ENCODE data around the gene DACT2.
"Not testable (repeated sequence)": the region's sequence is repeated elsewhere in the genome, so short reads cannot be mapped to it uniquely, and the experiment has no call there.

DACT2 gene

DNA sequence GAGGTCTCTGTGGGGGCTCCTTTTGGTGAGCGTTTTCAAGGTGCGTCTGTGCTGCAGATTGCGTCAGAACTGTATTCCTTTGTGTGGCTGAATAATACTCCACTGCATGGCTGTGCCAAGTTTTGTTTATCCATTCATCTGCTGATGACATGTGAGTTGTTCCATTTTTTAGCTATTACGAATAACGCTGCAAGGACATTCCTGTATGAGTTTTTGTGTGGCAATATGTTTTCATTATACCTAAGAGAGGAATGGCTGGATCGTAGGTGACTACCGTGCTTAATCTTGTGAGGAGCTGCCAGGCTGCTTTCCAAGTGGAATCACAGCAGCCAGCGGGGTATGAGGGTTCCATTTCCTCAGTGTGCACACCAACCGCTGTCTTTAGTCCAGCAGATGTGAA, 1.1 kb upstream of the DACT2 start:
- DNase-seq (ENCODE audit: low read depth) = no peak

- DNase-seq (ENCODE audit: low read depth) = no peak
Observed at GRCh38 chr6:168318579-168319278, 848 bp downstream of the DACT2 start.

DNA sequence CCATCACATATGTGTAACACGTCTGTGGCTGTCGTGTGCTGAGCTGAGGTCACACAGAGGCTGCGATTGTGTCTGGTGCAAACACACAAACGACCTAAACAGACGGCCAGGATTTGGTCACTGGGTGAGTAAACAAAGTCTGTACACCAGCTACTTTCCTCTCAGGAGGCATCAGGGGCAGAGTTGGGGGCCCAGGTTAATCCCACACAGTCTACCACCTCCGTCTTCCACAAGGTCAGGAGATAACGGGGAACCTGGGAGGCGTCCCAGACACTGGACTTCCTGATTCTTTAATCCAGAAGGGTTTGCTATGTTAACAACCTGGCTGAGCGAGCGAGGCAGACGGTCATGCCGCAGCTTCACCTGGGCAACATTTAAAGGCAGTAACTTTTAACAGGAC, 1.5 kb downstream of the DACT2 start:
- no peak for DNase-seq (ENCODE audit: low read depth)

DNA sequence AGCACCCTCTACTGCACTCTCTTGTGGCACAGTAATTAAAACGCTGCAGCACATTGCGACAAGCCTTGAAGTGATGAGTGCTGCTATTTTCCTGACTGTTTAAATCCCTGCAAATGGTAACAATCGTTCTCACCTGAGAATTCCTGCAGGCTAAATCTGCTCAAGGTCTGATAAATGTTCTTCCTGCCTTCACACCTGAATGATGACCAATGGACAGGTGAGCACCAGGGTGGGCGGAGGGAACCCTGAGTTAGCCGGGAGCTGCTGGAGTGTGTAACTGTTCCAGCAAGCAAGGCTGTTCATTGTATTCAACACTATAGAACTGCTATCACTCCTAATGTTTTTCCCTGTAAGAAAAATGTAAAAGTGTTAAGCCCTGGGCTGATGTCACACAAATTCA, 4.0 kb downstream of the DACT2 start:
- DNase-seq (ENCODE audit: low read depth) = no peak

DNA sequence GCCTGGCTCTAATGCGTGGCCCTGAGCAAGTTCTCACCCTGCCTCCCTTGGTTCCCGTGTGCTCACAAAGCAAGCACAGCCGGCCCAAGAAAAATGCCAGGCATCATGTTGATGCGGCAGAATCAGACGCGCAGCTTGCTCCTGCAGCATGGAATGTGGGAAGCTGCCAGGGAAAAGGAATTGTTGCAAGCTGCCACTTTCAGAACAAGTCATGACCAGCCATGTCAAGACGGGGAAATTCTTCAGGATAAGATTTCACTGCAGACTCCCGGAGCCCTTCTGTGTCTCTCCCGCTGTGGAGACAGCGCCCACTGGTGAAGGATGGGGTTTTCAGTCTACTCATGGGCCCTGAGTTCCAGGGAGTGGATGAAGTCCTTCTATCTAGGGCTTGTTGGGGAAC, 4.6 kb downstream of the DACT2 start:
- no peak for DNase-seq (ENCODE audit: low read depth)

- DNase-seq (ENCODE audit: low read depth) = no peak
Observed at GRCh38 chr6:168314021-168314420, 5.6 kb downstream of the DACT2 start.

DNA sequence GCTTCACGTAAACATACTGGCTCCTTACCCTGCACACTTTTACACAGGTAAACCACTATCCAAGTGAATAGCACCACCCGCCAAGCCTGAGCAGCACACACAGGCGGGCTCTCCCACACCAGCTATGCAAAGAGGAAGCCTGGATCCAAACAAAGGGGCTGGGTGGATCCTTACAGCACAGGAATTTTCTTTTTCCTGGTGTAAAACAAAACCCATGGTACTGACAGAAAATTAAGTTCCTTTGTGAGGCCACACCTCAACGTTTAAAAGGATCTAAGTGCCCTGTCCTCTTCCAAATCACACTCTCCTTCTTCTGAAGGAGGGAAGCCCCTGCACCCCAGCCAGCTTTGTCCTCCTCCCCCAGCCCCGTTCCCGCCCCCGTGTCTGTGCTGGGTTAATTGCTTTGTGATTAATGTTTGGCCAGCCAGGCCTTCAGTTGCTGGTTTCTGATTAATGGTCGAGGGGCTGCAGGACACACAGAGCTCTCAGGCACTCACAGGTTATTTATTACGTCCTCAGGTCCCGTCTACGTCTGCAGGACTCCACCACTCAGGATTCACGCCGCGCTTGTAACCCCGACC, 6.1 kb downstream of the DACT2 start:
- DNase-seq (ENCODE audit: low read depth) = no peak

DNA sequence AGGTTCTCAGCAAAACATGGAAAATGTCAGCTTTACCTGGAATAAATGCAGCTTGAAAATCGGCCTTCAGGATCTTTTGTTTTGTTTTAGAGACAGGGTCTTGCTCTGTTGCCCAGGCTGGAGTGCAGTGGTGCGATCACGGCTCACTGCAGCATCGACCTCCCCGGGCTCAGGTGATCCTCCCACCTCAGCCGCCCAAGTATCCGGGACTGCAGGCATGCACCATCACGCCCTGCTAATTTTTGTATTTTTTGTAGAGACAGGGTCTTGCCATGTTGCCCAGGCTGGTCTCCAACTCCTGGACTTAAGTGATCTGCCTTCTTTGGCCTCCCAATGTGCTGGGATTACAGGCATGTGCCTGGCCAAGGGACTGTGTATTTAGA, 7.5 kb downstream of the DACT2 start:
- DNase-seq (ENCODE audit: low read depth) = not testable (repeated sequence)

GRCh38 chr6:168311410-168312124, 8.0 kb downstream of the DACT2 start:
- DNase-seq (ENCODE audit: low read depth) = no peak

DNA sequence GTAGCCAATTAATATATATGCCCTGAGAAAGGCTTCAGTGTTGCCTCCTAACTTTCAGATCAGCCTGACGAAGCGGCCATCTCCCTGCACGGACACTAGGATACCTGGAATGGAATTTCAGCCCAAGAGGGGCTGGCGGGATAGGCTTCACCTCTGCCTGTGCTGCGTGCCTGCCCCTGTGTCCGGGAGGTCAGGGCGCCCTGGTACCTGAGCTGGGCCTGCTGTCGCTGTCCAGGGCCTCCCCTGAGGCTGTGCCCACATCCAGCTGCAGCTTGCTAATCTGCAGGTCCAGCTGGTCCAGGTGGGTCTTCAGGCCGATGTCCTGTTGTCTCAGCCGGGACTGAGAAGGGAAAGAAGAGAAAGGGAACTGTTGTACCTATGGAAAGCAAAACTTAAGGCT, 8.6 kb downstream of the DACT2 start:
- no peak for DNase-seq (ENCODE audit: low read depth)

DNA sequence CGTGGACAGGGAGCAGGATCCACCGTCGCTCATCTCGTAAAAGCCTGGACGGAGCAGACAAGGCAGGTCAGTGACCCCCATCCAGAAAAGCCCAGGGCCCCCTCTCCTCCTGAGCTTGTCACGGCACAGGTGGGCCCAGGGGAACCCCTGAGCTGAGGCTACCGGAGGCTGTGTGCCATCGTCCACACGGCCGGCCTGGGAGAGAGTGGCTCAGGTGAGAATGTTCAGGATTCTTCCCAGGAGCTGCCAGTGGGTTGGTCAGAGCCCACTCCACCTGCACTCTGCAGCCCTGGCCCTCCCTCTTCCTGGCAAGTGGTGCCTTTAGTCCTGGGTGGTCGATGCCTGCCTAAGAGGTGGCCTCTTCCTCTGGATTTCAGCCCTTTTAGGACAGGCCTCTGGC, 9.2 kb downstream of the DACT2 start:
- DNase-seq (ENCODE audit: low read depth) = no peak

DNA sequence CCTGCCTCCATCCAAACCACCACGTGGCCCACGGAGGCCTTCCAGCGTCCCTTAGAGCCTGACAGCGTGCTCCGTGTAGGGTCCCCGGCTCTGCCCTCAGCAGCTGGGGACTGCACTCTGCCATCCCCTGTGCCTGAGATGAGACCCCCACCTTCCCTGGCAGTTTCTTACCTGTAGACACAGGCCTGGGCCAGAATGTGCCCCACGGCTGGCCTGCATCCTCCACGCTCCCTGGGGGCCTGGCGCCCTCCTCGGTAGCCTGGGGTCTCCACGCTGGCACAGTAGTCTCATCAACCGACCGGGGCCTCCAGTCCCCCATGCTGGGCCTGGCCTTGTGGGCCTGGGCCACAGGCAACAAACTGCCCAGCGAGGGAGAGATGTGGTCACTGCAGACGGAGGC, 9.6 kb downstream of the DACT2 start:
- no peak for DNase-seq (ENCODE audit: low read depth)

- DNase-seq (ENCODE audit: low read depth) = no peak
Observed at GRCh38 chr6:168309183-168309582, 10.4 kb downstream of the DACT2 start.

DNA sequence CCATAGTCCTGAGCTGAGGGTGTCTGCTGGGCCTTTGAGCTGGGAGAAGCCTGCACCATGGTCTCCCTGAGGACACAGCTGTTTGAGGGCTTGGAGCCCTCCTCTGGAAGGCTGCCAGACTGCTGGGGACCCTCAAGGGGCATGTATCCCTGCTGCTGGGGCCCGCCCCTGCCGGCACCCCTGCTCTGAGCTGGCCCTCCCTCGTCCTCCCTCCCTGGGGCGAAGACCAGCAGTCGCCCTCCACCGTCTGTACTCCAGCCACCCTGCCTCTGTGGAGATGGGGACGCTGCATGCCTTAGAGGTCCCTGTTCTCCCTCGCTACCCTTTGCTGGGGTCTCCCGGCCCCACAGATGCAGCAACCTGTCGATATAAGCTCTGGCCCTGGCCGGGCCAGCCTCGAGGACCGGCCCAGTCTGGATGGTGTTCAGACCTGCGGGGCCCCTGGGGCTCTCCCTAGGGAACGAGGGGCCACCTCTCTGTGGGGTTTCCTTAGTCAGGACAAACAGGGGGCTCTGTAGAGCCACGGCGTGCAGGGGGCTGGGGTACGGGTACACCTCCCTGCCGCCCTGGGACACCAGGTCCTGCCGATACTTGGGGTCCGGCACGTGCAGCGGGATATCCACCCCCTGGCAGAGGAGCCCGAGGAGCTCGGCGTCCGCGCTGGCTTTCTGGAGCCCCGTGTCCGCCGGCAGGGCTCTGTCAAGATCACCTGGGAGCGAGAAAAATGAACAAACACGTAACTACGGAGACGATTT, 11.0 kb downstream of the DACT2 start:
- DNase-seq (ENCODE audit: low read depth) = no peak

- DNase-seq (ENCODE audit: low read depth) = no peak
Observed at GRCh38 chr6:168307695-168308021, 11.9 kb downstream of the DACT2 start.

- DNase-seq (ENCODE audit: low read depth) = no peak
Observed at GRCh38 chr6:168307015-168307694, 12.4 kb downstream of the DACT2 start.

- DNase-seq (ENCODE audit: low read depth) = no peak
Observed at GRCh38 chr6:168305863-168306262, 13.7 kb downstream of the DACT2 start.

DNA sequence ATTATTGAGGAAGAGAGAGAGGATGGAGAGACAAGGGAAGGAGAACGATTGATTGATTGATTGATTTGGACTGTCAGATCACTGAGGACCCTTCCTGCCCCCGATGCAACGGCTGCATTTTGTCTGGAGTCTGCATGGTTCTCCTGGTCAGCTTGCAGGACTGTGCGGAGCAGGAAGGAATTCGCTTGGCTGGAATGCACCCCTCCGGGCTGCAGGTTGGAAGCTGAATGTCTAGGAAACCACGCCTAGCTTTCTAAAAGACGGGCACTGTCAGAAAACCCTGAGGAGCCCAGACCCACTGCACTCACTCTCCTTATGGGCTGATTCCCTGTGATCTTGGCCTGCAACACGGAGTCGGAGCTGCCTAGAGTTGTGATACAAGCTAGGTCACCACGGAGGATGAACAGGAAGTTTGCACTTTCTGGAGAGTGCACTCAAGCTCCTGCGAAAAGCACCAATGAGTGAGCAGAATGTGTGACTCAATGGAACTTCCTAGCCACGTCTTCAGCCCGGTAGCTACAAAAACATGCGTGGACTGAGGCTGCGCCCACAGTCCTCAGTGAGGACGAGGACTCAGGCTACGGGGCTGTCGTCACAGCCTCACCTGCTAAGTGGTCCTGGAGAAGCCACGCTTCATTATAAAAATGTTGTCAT, 14.4 kb downstream of the DACT2 start:
- DNase-seq (ENCODE audit: low read depth) = no peak

- DNase-seq (ENCODE audit: low read depth) = no peak
Observed at GRCh38 chr6:168304752-168305015, 14.9 kb downstream of the DACT2 start.

DNA sequence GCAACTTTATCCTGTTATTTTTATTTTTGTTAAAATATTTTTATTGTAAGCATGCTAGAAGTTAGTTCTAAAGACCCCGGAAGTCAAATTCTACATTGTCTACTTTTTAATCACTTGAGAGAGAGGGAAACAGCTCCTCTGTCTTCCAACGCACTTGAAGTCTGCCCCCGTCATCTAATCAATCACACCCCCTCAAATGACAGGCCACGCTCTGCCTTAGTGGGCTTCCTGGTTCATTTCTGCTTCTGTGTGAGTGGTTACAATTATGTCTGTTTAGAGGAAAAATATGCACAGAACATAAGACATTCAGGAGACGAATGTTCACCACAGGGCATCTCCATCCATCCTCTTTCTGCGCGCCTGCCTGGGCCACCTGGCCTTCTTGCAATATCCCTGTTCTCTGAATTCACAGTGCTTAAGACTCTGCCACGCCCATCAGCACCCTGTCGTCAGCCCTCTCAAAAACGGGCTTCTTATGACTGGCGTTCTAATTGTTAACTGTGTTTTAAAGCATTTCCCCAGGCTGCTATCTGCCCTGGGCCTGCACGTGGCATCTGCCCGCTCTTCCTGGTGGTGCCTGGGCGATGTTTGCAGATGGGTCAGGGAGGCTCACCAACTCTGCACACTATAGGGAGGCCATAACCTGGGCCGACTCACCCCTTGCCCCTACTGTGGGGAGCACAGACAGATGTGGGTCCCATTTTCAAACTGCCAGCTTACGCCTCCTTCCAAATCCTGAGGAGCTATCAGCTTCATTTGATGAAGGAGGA, 15.4 kb downstream of the DACT2 start:
- no peak for DNase-seq (ENCODE audit: low read depth)

- no peak for DNase-seq (ENCODE audit: low read depth)
Observed at GRCh38 chr6:168302534-168302933, 17.0 kb downstream of the DACT2 start.
